ENCODE results near the gene SSTR3. TPM values are rescaled to one million over a fixed set of nuclear protein-coding genes. Genes with fewer than 3 reads are reported as not detected.

The SSTR3 gene
- total RNA-seq, 1 donor from 2014 or later, result not detected

- TF ChIP-seq CTCF (IDR thresholded peaks at IDR 0.05; ENCODE audit: insufficient read depth, low read depth, low read length), result no peak
- no peak for TF ChIP-seq EZH2 (IDR thresholded peaks at IDR 0.05; ENCODE audit: insufficient read depth, low read length)
- FAIRE-seq (no peak), DNase-seq (ENCODE audit: low read depth) (no peak)
- Histone ChIP-seq H3K36me3 (ENCODE audit: insufficient read depth, low read length) (no peaks in the 10 kb centered on the region), H3K4me2 (ENCODE audit: low read length) (no peak overlapping the region), H3K9me3 (ENCODE audit: insufficient read depth, low read depth, low read length) (no peaks in the 10 kb centered on the region), H3K9ac (ENCODE audit: low read length) (no peak overlapping the region), H2AFZ (ENCODE audit: low read depth, low read length) (no peak overlapping the region), H3K27me3 (ENCODE audit: insufficient read depth, low read length) (no peaks in the 10 kb centered on the region), H4K20me1 (ENCODE audit: insufficient read depth, low read length) (no peaks in the 10 kb centered on the region), H3K4me3 (ENCODE audit: insufficient read depth, low read depth, low read length) (no peak overlapping the region), H3K79me2 (ENCODE audit: insufficient read depth, low read length) (no peaks in the 10 kb centered on the region), H3K27ac (ENCODE audit: low read depth, low read length) (no peak overlapping the region), H3K4me1 (ENCODE audit: insufficient read depth, low read length) (peaks cover 10% of the 10 kb centered on the region)
- Mint-ChIP-seq H3K27ac (ENCODE audit: unreplicated experiment) (no peak overlapping the region), H3K27me3 (ENCODE audit: low read depth, unreplicated experiment) (peaks cover 24% of the 10 kb centered on the region), H3K9me3 (ENCODE audit: unreplicated experiment) (peaks cover 2% of the 10 kb centered on the region), H3K4me3 (ENCODE audit: unreplicated experiment) (no peak overlapping the region), H3K4me1 (ENCODE audit: low read depth, unreplicated experiment) (peaks cover 14% of the 10 kb centered on the region), H3K36me3 (ENCODE audit: low read depth, unreplicated experiment) (peaks cover 2% of the 10 kb centered on the region)
These were observed 30.0 kb downstream of the SSTR3 start for GRCh38 chr22:37182101-37182948.

GRCh38 chr22:37181681-37182080 is 30.6 kb downstream of the SSTR3 start:
- Histone ChIP-seq H3K27me3 (ENCODE audit: insufficient read depth, low read length) (no peaks in the 10 kb centered on the region), H3K79me2 (ENCODE audit: insufficient read depth, low read length) (no peaks in the 10 kb centered on the region), H3K4me2 (ENCODE audit: low read length) (no peak overlapping the region), H3K4me3 (ENCODE audit: insufficient read depth, low read depth, low read length) (no peak overlapping the region), H3K4me1 (ENCODE audit: insufficient read depth, low read length) (peaks cover 10% of the 10 kb centered on the region), H4K20me1 (ENCODE audit: insufficient read depth, low read length) (no peaks in the 10 kb centered on the region), H3K9me3 (ENCODE audit: insufficient read depth, low read depth, low read length) (no peaks in the 10 kb centered on the region), H2AFZ (ENCODE audit: low read depth, low read length) (no peak overlapping the region), H3K27ac (ENCODE audit: low read depth, low read length) (no peak overlapping the region), H3K9ac (ENCODE audit: low read length) (no peak overlapping the region), H3K36me3 (ENCODE audit: insufficient read depth, low read length) (no peaks in the 10 kb centered on the region)
- Mint-ChIP-seq H3K36me3 (ENCODE audit: low read depth, unreplicated experiment) (peaks cover 2% of the 10 kb centered on the region), H3K4me3 (ENCODE audit: unreplicated experiment) (no peak overlapping the region), H3K27me3 (ENCODE audit: low read depth, unreplicated experiment) (peaks cover 25% of the 10 kb centered on the region), H3K27ac (ENCODE audit: unreplicated experiment) (peak overlapping the region; percentile 85), H3K4me1 (ENCODE audit: low read depth, unreplicated experiment) (peaks cover 15% of the 10 kb centered on the region), H3K9me3 (ENCODE audit: unreplicated experiment) (peaks cover 2% of the 10 kb centered on the region)
- DNase-seq (ENCODE audit: low read depth), result no peak
- no peak for TF ChIP-seq CTCF (IDR thresholded peaks at IDR 0.05; ENCODE audit: insufficient read depth, low read depth, low read length)
- no peak for TF ChIP-seq EZH2 (IDR thresholded peaks at IDR 0.05; ENCODE audit: insufficient read depth, low read length)
- no peak for FAIRE-seq
